H1 (cell line): ENCODE data around the gene TRMT10A. TPM values are rescaled to one million over a fixed set of nuclear protein-coding genes. Genes with fewer than 3 reads are reported as not detected.

ENCODE experiments used
- CTCF ChIA-PET: fragments of 300-600 bp; sonication (Branson Sonifier 250); formaldehyde crosslinking; loops from one replicate; lab custom pipeline; 2021; ENCODE audit not compliant: partially characterized antibody; lab: Charles Lee
- POLR2A ChIA-PET: fragments of 300-600 bp; sonication (Branson Sonifier 250); formaldehyde crosslinking; loops from one replicate; lab custom pipeline; 2021; ENCODE audit warnings: inconsistent platforms; ENCODE audit not compliant: partially characterized antibody; lab: Charles Lee
- DNase-seq, 2 experiments: peaks; one replicate each; pipeline versions ENCODE4 v3.0.0 to v3.0.0-alpha.2; 2010 to 2022; ENCODE audit warnings: low spot score in 2 of 2, low read depth in 1 of 2, mixed read lengths in 1 of 2
- FAIRE-seq: peaks from 2 replicates; lab custom pipeline; 2011; peaks lifted over from hg19 to GRCh38; lab: Jason Lieb, UNC
- H2AFZ ChIP-seq: 2 replicates; pipeline ENCODE4 v1.8.1; 2012; ENCODE audit warnings: low read length, inconsistent platforms
- H2AK5ac ChIP-seq: 2 replicates; pipeline ENCODE4 v1.6.1; 2013; ENCODE audit warnings: low read depth, low read length
- H2BK120ac ChIP-seq: replicated peaks from 2 replicates; pipeline ENCODE3; 2013; ENCODE audit warnings: low read depth, low read length, inconsistent platforms
- H2BK12ac ChIP-seq: 2 replicates; pipeline ENCODE4 v1.6.1; 2013; ENCODE audit warnings: low read depth, low read length
- H2BK15ac ChIP-seq: 2 replicates; pipeline ENCODE4 v1.6.1; 2013; ENCODE audit warnings: low read length
- H2BK20ac ChIP-seq: 2 replicates; pipeline ENCODE4 v1.6.1; 2013; ENCODE audit warnings: low read length
- H2BK5ac ChIP-seq: 2 replicates; pipeline ENCODE4 v1.6.1; 2013; ENCODE audit warnings: low read depth, low read length
- H3K14ac ChIP-seq: 2 replicates; pipeline ENCODE4 v1.6.1; 2013; ENCODE audit warnings: inconsistent platforms; ENCODE audit not compliant: insufficient read length
- H3K18ac ChIP-seq: 2 replicates; pipeline ENCODE4 v1.6.1; 2013; ENCODE audit warnings: low read length; ENCODE audit errors: extremely low read depth
- H3K23ac ChIP-seq: 2 replicates; pipeline ENCODE4 v1.6.1; 2013; ENCODE audit warnings: inconsistent platforms; ENCODE audit not compliant: insufficient read length
- H3K23me2 ChIP-seq: 2 replicates; pipeline ENCODE4 v1.6.1; 2013; ENCODE audit warnings: low read depth, low read length
- H3K27ac ChIP-seq: 2 replicates; pipeline ENCODE4 v1.6.1; 2011; ENCODE audit warnings: low read depth, low read length, inconsistent platforms
- H3K27me3 ChIP-seq, 4 experiments: replicated peaks in 1 of 4; 1 replicate in 1 of 4; 2 replicates in 3 of 4; pipeline versions ENCODE4 v1.6.1 to v1.8.1; 2011 to 2013; ENCODE audit warnings: low read length in 3 of 4, mild to moderate bottlenecking in 3 of 4, inconsistent platforms in 2 of 4, mixed read lengths in 2 of 4, moderate library complexity in 1 of 4; ENCODE audit not compliant: control insufficient read depth in 3 of 4, insufficient read depth in 3 of 4; ENCODE audit errors: extremely low read depth in 1 of 4
- H3K36me3 ChIP-seq, 4 experiments: 2 replicates each; pipeline versions ENCODE4 v1.6.1 to v1.8.1; 2011 to 2013; ENCODE audit warnings: mild to moderate bottlenecking in 4 of 4, low read length in 3 of 4, moderate library complexity in 2 of 4, control low read depth in 1 of 4, inconsistent platforms in 1 of 4; ENCODE audit not compliant: insufficient read depth in 4 of 4, control insufficient read depth in 2 of 4
- H3K4ac ChIP-seq: replicated peaks from 2 replicates; pipeline ENCODE3; 2013; ENCODE audit warnings: low read length, low read depth, mixed read lengths, inconsistent platforms; ENCODE audit not compliant: insufficient read length
- H3K4me1 ChIP-seq, 4 experiments: replicated peaks in 1 of 4; 1 replicate in 1 of 4; 2 replicates in 3 of 4; pipeline versions ENCODE4 v1.6.1 to v1.8.1; 2011 to 2013; ENCODE audit warnings: low read length in 3 of 4, inconsistent platforms in 2 of 4, mixed read lengths in 1 of 4; ENCODE audit not compliant: insufficient read depth in 4 of 4, control insufficient read depth in 3 of 4
- H3K4me2 ChIP-seq, 2 experiments: 2 replicates each; pipeline versions ENCODE4 v1.6.1 to v1.8.1; 2011 to 2013; ENCODE audit warnings: low read depth in 2 of 2, low read length in 2 of 2, control low read depth in 1 of 2, inconsistent platforms in 1 of 2, mild to moderate bottlenecking in 1 of 2; ENCODE audit not compliant: insufficient read depth in 1 of 2
- H3K4me3 ChIP-seq, 4 experiments: fragments of 200-600, 300-600 bp in 1 of 4; sonication (generic), shearing (Covaris generic), sonication (Bioruptor Twin) in 1 of 4; 2 replicates each; pipeline versions ENCODE4 v1.5.1 to v1.8.1; 2011 to 2016; ENCODE audit warnings: low read length in 4 of 4, low read depth in 3 of 4, control low read depth in 2 of 4, inconsistent platforms in 2 of 4, mild to moderate bottlenecking in 2 of 4, mixed read lengths in 1 of 4, moderate library complexity in 1 of 4; ENCODE audit not compliant: insufficient read depth in 2 of 4; ENCODE audit errors: extremely low read depth in 1 of 4
- H3K56ac ChIP-seq: replicated peaks from 2 replicates; pipeline ENCODE3; 2013; ENCODE audit warnings: low read depth, mild to moderate bottlenecking, mixed read lengths, low read length, inconsistent platforms; ENCODE audit not compliant: insufficient read length
- H3K79me1 ChIP-seq: 2 replicates; pipeline ENCODE4 v1.6.1; 2013; ENCODE audit warnings: low read depth, low read length, control low read depth
- H3K79me2 ChIP-seq, 2 experiments: 2 replicates each; pipeline versions ENCODE4 v1.6.1 to v1.8.1; 2012 to 2013; ENCODE audit warnings: low read length in 2 of 2, mild to moderate bottlenecking in 2 of 2, inconsistent platforms in 1 of 2; ENCODE audit not compliant: insufficient read depth in 2 of 2, control insufficient read depth in 1 of 2
- H3K9ac ChIP-seq, 4 experiments: replicated peaks in 1 of 4; 1 replicate in 1 of 4; 2 replicates in 3 of 4; pipeline versions ENCODE4 v1.6.1 to v1.8.1; 2011 to 2013; ENCODE audit warnings: low read depth in 3 of 4, low read length in 3 of 4, control low read depth in 2 of 4, mild to moderate bottlenecking in 2 of 4, moderate library complexity in 2 of 4, inconsistent platforms in 1 of 4; ENCODE audit errors: extremely low read depth in 1 of 4
- H3K9me3 ChIP-seq, 2 experiments: 2 replicates each; pipeline versions ENCODE4 v1.6.1 to v1.8.1; 2012 to 2013; ENCODE audit warnings: mild to moderate bottlenecking in 2 of 2, moderate library complexity in 2 of 2, control low read depth in 1 of 2, inconsistent platforms in 1 of 2, low read depth in 1 of 2, low read length in 1 of 2, mixed read lengths in 1 of 2; ENCODE audit not compliant: insufficient read depth in 2 of 2
- H4K20me1 ChIP-seq, 2 experiments: replicated peaks in 1 of 2; 2 replicates each; pipeline versions ENCODE3 to v1.8.1; 2011 to 2013; ENCODE audit warnings: inconsistent platforms in 2 of 2, low read length in 2 of 2, mild to moderate bottlenecking in 1 of 2; ENCODE audit not compliant: insufficient read depth in 2 of 2, control insufficient read depth in 1 of 2
- H4K5ac ChIP-seq: 2 replicates; pipeline ENCODE4 v1.6.1; 2013; ENCODE audit warnings: low read length, low read depth, mixed read lengths, inconsistent platforms; ENCODE audit not compliant: insufficient read length
- H4K8ac ChIP-seq: 2 replicates; pipeline ENCODE4 v1.8.0; 2013; ENCODE audit warnings: mild to moderate bottlenecking, moderate library complexity, low read length, inconsistent platforms; ENCODE audit not compliant: insufficient read depth; ENCODE audit errors: extremely low read depth
- H4K91ac ChIP-seq: replicated peaks from 2 replicates; pipeline ENCODE3; 2013; ENCODE audit warnings: low read length, mixed read lengths, inconsistent platforms; ENCODE audit not compliant: insufficient read length
- ASH2L ChIP-seq: fragments of 200-600, 300-600 bp; sonication (generic); IDR thresholded peaks from one replicate; pipeline ENCODE4 v1.7.1; 2017; ENCODE audit warnings: low read length
- CEBPB ChIP-seq: IDR thresholded peaks from 2 replicates; pipeline ENCODE4 v1.6.1; 2012; ENCODE audit warnings: low read depth, low read length
- MAFK ChIP-seq: IDR thresholded peaks from 2 replicates; pipeline ENCODE4 v1.6.1; 2012; ENCODE audit warnings: low read depth, mild to moderate bottlenecking, improper control_type of control experiment, low read length
- USF2 ChIP-seq: IDR thresholded peaks from 2 replicates; pipeline ENCODE4 v1.6.1; 2011; ENCODE audit warnings: low read length, improper control_type of control experiment
- WGBS, 2 experiments: shearing (Covaris generic) in 1 of 2; methylation state at CpG; one replicate each; pipeline versions ENCODE4 v1.1.6 to v1.1.7; 2013 to 2015; ENCODE audit warnings: low lambda C conversion rate in 2 of 2, mixed read lengths in 2 of 2, inconsistent platforms in 1 of 2, low coverage in 1 of 2, missing lambda C conversion rate in 1 of 2; ENCODE audit not compliant: insufficient replicate concordance in 2 of 2, insufficient coverage in 1 of 2, insufficient read length in 1 of 2; ENCODE audit errors: extremely low coverage in 1 of 2, missing lambda C conversion rate in 1 of 2; 5-methylcytosine and 5-hydroxymethylcytosine counted together
- polyA plus RNA-seq, 7 experiments: library from polyadenylated mRNA; depleted of rRNA in 3 of 7; stranded (reverse) in 5 of 7; unstranded in 2 of 7; fragments of >200 nt in 5 of 7; fragments of 200-250 nt in 2 of 7; gene quantifications; 1 replicate in 5 of 7; 2 replicates in 1 of 7; 4 replicates in 1 of 7; pipeline versions ENCODE4 v1.2.1 to v1.2.3, GENCODE V29; 2011 to 2013; ENCODE audit warnings: missing spikeins in 2 of 7, mixed read lengths in 2 of 7
- total RNA-seq: library from RNA; stranded (reverse); fragmentation: NEBNext Ultra II Directional; extraction: Animal tissue kit (Norgen Biotek cat#: 25700); gene quantifications from 2 replicates; pipeline ENCODE4 v1.2.1, GENCODE V29; 2021

TRMT10A gene
- total and polyA plus RNA-seq, 2 of the 8 experiments (the other 6 are each of a cell fraction or from before 2014, with no cell fraction given): 1.5 to 3.8 TPM

GRCh38 chr4:99610605-99611175, 46.9 kb upstream of the TRMT10A start:
- DNase-seq (no peak), FAIRE-seq (no peak)
- no peak overlapping the region; a peak in 1 of 7 replicates for H3K9ac ChIP-seq
- no peak overlapping the region for H2BK12ac ChIP-seq
- no peak overlapping the region for H3K4me3 ChIP-seq
- H2BK15ac ChIP-seq: no peak overlapping the region
- H3K4me1 ChIP-seq: no peaks in the 10 kb centered on the region
- no peak overlapping the region for H4K91ac ChIP-seq
- no peak overlapping the region for H4K5ac ChIP-seq
- H3K79me2 ChIP-seq: no peaks in the 10 kb centered on the region
- H3K79me1 ChIP-seq: no peaks in the 10 kb centered on the region
- H3K23ac ChIP-seq: no peak overlapping the region
- H2AK5ac ChIP-seq: no peak overlapping the region
- H2BK5ac ChIP-seq: no peak overlapping the region
- H3K27ac ChIP-seq: no peak overlapping the region
- no peak overlapping the region for H2AFZ ChIP-seq
- TF ChIP-seq MAFK (no peak), CEBPB (peak; percentile 3; the same call in 1 of the 2 replicates), USF2 (no peak), ASH2L (no peak)
- H2BK20ac ChIP-seq: no peak overlapping the region
- H3K56ac ChIP-seq: no peak overlapping the region
- H3K36me3 ChIP-seq: no peaks in the 10 kb centered on the region
- no peak overlapping the region for H4K8ac ChIP-seq
- H4K20me1 ChIP-seq: no peaks in the 10 kb centered on the region
- H3K9me3 ChIP-seq: no peaks in the 10 kb centered on the region
- H3K18ac ChIP-seq: no peak overlapping the region
- no peaks in the 10 kb centered on the region for H3K27me3 ChIP-seq
- ChIA-PET POLR2A (interaction anchor here (0.7 kb wide), 1 partner anchor 1304 kb away, joined by 3 read pairs; no protein-coding TSS in a partner anchor), CTCF (no interaction called here)
- no peak overlapping the region for H3K14ac ChIP-seq
- H3K4me2 ChIP-seq: no peak overlapping the region
- no peak overlapping the region for H3K4ac ChIP-seq
- 89% methylated on average over 5 of the region's 5 CpGs; no CpG with 5 or more reads in 1 of the 2 experiments for WGBS, 2 experiments
- no peaks in the 10 kb centered on the region for H3K23me2 ChIP-seq
- no peak overlapping the region for H2BK120ac ChIP-seq
